GM12874 (cell line): Measurements from ENCODE around the gene KRTAP9-2.
"Not testable (repeated sequence)": the region's sequence is repeated elsewhere in the genome, so short reads cannot be mapped to it uniquely, and the experiment has no call there.

Experiments used
- TF ChIP-seq, protein P1 (sequence below): IDR thresholded peaks from 2 replicates; pipeline ENCODE4 v1.5.1; 2011; ENCODE audit warnings: low read depth, mild to moderate bottlenecking, control low read depth, low read length, moderate library complexity; ENCODE audit not compliant: insufficient read depth

Gene KRTAP9-2

GRCh38 chr17:41249637-41250240 is 23.3 kb downstream of the KRTAP9-2 start, which contains the start of gene KRTAP9-4:
Gene KRTAP9-4, plus strand, starts transcription at chr17:41249687. Its CDS starts 34 bp downstream, at chr17:41249721.
- TF ChIP-seq, protein P1, sequence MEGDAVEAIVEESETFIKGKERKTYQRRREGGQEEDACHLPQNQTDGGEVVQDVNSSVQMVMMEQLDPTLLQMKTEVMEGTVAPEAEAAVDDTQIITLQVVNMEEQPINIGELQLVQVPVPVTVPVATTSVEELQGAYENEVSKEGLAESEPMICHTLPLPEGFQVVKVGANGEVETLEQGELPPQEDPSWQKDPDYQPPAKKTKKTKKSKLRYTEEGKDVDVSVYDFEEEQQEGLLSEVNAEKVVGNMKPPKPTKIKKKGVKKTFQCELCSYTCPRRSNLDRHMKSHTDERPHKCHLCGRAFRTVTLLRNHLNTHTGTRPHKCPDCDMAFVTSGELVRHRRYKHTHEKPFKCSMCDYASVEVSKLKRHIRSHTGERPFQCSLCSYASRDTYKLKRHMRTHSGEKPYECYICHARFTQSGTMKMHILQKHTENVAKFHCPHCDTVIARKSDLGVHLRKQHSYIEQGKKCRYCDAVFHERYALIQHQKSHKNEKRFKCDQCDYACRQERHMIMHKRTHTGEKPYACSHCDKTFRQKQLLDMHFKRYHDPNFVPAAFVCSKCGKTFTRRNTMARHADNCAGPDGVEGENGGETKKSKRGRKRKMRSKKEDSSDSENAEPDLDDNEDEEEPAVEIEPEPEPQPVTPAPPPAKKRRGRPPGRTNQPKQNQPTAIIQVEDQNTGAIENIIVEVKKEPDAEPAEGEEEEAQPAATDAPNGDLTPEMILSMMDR: not testable (repeated sequence)

GRCh38 chr17:41251261-41251660 is 24.8 kb downstream of the KRTAP9-2 start:
- TF ChIP-seq, protein P1: no peak

GRCh38 chr17:41254861-41255260 is 28.4 kb downstream of the KRTAP9-2 start:
- TF ChIP-seq, protein P1: no peak

- TF ChIP-seq, protein P1: not testable (repeated sequence)
These were observed 29.2 kb downstream of the KRTAP9-2 start, which contains the start of gene KRTAP9-9 for GRCh38 chr17:41255381-41256290. Gene KRTAP9-9, plus strand, starts transcription at chr17:41255384.

DNA sequence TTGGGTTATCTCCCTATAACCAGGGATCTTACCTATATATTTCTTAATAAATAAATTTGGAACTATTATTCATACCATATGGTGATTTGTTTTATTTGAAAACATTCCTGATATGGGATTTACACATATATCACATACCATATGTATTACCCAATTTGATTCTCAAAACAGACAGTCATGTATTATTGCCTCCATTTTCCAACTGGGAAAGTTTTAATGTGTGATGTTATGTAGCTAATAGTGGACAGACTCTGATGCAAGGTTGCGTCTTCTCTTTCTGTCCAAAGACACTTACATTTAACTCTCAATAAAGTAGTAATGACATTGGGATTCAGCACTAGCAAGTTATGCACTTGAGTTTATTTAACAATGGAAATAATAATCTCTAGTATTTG is 29.8 kb downstream of the KRTAP9-2 start:
- TF ChIP-seq, protein P1: no peak

GRCh38 chr17:41258406-41258805 is 32.0 kb downstream of the KRTAP9-2 start:
- TF ChIP-seq, protein P1: no peak

GRCh38 chr17:41263212-41263611 is 36.8 kb downstream of the KRTAP9-2 start:
- TF ChIP-seq, protein P1: no peak
